ENCODE results near the gene PTGES.

PTGES gene

GRCh38 chr9:129716091-129716490 is 36.8 kb downstream of the PTGES start:
- no peak for DNase-seq

- no peak for DNase-seq
These were observed 38.3 kb downstream of the PTGES start for GRCh38 chr9:129714511-129715061.

- no peak for DNase-seq
These were observed 39.5 kb downstream of the PTGES start for GRCh38 chr9:129713402-129713679.

DNA sequence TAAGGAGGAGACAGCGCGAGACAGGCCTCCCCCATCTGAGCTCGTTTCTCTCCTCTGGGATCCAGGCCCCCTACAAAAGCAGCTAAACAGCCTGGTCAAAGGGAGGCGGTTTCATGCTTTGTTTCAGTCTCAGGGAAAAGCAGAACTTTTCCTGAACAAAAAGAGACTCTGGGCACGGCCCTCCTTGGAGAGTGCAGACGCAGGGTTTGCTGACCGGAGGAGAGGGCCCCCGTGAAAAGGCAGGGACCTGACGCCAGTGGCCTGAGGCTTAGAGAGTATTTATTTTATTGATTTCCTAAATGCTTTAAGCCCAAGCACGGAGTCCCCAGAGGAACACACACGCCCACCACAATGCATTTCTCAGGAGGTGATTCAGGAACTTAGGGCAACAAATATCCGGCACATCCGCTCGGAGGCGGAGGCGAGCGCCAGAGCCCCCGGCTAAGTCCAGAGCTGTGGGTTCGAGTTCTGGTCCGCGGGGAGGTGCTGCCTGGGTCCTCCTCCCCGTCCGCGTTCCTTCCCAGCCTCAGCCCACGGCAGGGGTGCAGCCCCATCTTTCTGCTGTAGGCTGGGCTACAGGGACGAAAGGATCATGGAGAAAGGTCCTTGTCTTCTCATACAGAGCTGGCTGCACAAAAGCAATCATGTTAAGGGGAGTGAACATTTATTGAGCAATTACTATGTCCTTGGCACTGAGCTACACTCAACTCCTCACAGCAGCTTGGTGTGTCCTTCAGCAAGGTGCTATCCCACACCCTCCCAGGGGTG is 40.0 kb downstream of the PTGES start:
- DNase-seq: no peak

GRCh38 chr9:129710169-129710453 is 42.7 kb downstream of the PTGES start:
- DNase-seq: no peak

DNA sequence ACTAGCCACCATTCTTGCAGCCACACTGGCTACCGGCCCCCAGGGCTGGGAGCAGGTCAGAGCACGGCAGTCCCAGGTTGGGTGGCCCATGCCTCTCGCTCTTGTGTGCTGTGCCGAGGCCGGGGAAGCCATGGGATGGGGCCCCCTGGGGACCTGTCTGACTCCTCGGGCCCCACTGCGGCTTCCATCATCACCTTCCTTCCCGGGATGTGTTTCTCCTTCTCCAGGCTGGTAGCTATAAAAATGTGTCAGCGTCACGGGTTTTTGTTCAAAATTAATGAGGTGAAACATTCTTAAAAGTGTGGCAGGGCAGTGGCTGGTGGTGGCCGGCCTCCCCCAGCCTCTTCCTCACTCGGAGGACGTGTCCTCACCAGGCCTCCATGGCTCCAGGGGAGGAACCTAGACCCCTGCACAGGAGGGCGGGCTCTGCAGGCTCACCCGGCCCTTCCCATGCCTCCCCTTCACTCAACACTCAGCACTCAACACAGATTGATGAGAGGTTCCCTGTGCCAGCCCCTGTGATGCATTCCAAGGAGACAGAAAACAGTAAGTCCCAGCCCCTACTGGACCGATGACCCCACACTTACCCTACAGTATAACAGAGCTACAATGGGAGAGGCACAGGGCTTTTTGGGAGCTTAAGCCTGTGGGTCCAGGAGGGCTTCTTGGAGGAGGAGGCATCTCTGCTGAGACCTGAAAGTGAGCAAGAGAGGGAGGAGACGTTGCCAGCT is 43.2 kb downstream of the PTGES start:
- no peak for DNase-seq

DNA sequence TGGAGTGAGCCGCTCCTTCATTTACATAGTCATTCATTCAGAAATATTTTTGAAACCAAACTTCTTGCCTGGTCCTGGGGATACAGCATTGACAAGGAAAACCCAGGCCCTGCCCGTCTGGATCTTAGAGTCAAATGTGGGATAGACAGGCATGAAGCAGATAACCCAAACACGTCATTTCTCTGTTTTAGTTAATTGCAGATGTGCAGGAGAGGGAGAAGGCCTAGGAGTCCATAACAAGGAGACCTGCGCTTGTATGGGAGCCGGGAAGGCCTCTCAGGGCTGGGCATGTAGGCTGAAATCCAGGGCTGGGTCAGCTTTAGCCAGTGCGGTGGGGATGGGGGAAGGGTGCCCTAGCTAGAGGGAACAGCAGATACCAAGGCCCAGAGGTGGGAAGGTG is 44.0 kb downstream of the PTGES start:
- DNase-seq: no peak

- no peak for DNase-seq
These were observed 48.0 kb downstream of the PTGES start for GRCh38 chr9:129704807-129705206.

GRCh38 chr9:129703667-129704355 is 49.0 kb downstream of the PTGES start:
- no peak for DNase-seq

GRCh38 chr9:129702589-129703520 is 50.0 kb downstream of the PTGES start:
- no peak for DNase-seq

- DNase-seq: no peak
These were observed 51.3 kb downstream of the PTGES start for GRCh38 chr9:129701549-129701948.

GRCh38 chr9:129701054-129701453 is 51.8 kb downstream of the PTGES start:
- no peak for DNase-seq

GRCh38 chr9:129698254-129698757 is 54.5 kb downstream of the PTGES start:
- DNase-seq: peak; percentile 18

- DNase-seq: peak; percentile 63
These were observed 55.1 kb downstream of the PTGES start for GRCh38 chr9:129697656-129698253.

- peak; percentile 10 for DNase-seq
These were observed 55.7 kb downstream of the PTGES start for GRCh38 chr9:129696944-129697655.

GRCh38 chr9:129695870-129696269 is 57.0 kb downstream of the PTGES start:
- DNase-seq: no peak

DNA sequence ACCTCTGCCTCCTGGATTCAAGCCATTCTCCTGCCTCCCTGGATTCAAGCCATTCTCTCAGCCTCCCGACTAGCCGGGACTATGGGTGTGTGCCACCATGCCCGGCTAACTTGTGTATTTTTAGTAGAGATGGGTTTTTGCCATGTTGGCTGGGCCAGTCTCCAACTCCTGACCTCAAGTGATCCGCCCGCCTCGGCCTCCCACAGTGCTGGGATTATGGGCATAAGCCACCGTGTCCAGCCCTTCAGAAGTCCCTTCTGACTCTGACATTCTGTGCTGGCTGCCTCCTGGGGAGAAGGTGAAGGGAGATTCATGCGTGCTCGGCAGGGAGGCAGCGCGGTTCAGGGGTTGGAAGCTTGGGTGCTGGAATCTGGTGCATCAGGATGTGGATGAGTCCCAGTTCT is 58.6 kb downstream of the PTGES start:
- DNase-seq: no peak

GRCh38 chr9:129693741-129694140 is 59.1 kb downstream of the PTGES start:
- no peak for DNase-seq

- no peak for DNase-seq
These were observed 60.3 kb downstream of the PTGES start for GRCh38 chr9:129692534-129692933.

All from stimulated activated CD4-positive, alpha-beta T cell treated with anti-CD3 and anti-CD28 coated beads, Interleukin-12 subunit alpha, Interleukin-12 subunit beta, amount 100 ng/mL, for 4 hours (primary cell).